Common myeloid progenitor, CD34-positive (primary cell): ENCODE data around the gene TENM4.

Experiments
- CTCF ChIA-PET: fragments of 350-600 bp; sonication (Branson Sonifier 250); formaldehyde crosslinking; loops from one replicate; lab custom pipeline; 2021; ENCODE audit warnings: antibody characterized with exemption; lab: Charles Lee
- POLR2A ChIA-PET: fragments of 350-600 bp; sonication (Branson Sonifier 250); formaldehyde crosslinking; loops from one replicate; lab custom pipeline; 2021; ENCODE audit warnings: antibody characterized with exemption; lab: Charles Lee
- DNase-seq, 3 donors: peaks; one replicate each; pipeline versions ENCODE4 v3.0.0 to v3.0.0-alpha.2; 2013
- H3K27ac ChIP-seq, 2 experiments: 1 replicate in 1 of 2; 2 replicates in 1 of 2; pipeline ENCODE4 v1.7.0; 2013; ENCODE audit warnings: inconsistent platforms in 2 of 2, low read length in 2 of 2, mild to moderate bottlenecking in 2 of 2, low read depth in 1 of 2, moderate library complexity in 1 of 2; ENCODE audit not compliant: severe bottlenecking in 2 of 2, insufficient read depth in 1 of 2, poor library complexity in 1 of 2
- H3K27me3 ChIP-seq, 5 experiments: replicated peaks in 2 of 5; 1 replicate in 3 of 5; 2 replicates in 2 of 5; pipeline versions ENCODE4 v1.6.1 to v1.7.0; 2013; ENCODE audit warnings: low read length in 4 of 5, mild to moderate bottlenecking in 2 of 5, moderate library complexity in 2 of 5, inconsistent platforms in 1 of 5; ENCODE audit not compliant: insufficient read depth in 5 of 5, control insufficient read depth in 4 of 5
- H3K36me3 ChIP-seq, 4 experiments: 1 replicate in 2 of 4; 2 replicates in 2 of 4; pipeline versions ENCODE4 v1.6.1 to v1.7.0; 2013; ENCODE audit warnings: low read length in 3 of 4, control low read depth in 1 of 4, mild to moderate bottlenecking in 1 of 4; ENCODE audit not compliant: control insufficient read depth in 4 of 4, insufficient read depth in 4 of 4
- H3K4me1 ChIP-seq, 4 experiments: 1 replicate in 3 of 4; 2 replicates in 1 of 4; pipeline versions ENCODE4 v1.6.1 to v1.7.1; 2013; ENCODE audit warnings: low read length in 3 of 4, mild to moderate bottlenecking in 3 of 4, control low read depth in 1 of 4, inconsistent platforms in 1 of 4, moderate library complexity in 1 of 4; ENCODE audit not compliant: control insufficient read depth in 4 of 4, insufficient read depth in 4 of 4; ENCODE audit errors: control extremely low read depth in 1 of 4
- H3K4me3 ChIP-seq, 7 experiments: 1 replicate in 4 of 7; 2 replicates in 3 of 7; pipeline versions ENCODE4 v1.5.1 to v1.7.0; 2013; ENCODE audit warnings: mild to moderate bottlenecking in 7 of 7, low read length in 6 of 7, moderate library complexity in 6 of 7, inconsistent platforms in 2 of 7, low read depth in 2 of 7, control low read depth in 1 of 7; ENCODE audit not compliant: insufficient read depth in 4 of 7, control insufficient read depth in 1 of 7; ENCODE audit errors: extremely low read depth in 1 of 7
- H3K9me3 ChIP-seq, 5 experiments: 1 replicate in 4 of 5; 2 replicates in 1 of 5; pipeline versions ENCODE4 v1.6.1 to v1.7.1; 2013; ENCODE audit warnings: low read length in 4 of 5, mild to moderate bottlenecking in 2 of 5, inconsistent platforms in 1 of 5, low read depth in 1 of 5, moderate library complexity in 1 of 5; ENCODE audit not compliant: control insufficient read depth in 4 of 5, insufficient read depth in 2 of 5; ENCODE audit errors: control extremely low read depth in 1 of 5
- WGBS: methylation state at CpG from one replicate; pipeline ENCODE4 v1.1.5; 2013; ENCODE audit not compliant: insufficient coverage; 5-methylcytosine and 5-hydroxymethylcytosine counted together

TENM4 gene

DNA sequence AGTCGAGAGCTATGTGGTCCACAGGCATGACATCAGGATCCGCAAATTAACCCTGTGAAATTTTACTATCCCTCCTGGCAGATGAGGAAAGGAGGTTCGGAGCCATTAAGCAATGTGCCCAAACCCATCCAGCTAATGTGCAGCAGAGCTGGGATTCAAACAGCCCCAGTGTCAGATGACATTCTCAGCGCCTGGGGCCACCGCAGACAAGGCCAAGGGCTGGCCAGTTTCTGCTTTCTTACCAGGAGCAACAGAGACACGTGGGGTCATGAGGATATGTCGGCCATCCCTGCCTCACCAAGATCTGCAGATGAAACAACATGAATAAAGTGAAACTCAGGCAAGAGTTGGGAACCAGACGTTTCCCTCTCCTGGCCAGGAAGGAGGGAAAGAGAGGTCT, 110.2 kb downstream of the TENM4 start:
- no peaks in the 10 kb centered on the region for H3K9me3 ChIP-seq

DNA sequence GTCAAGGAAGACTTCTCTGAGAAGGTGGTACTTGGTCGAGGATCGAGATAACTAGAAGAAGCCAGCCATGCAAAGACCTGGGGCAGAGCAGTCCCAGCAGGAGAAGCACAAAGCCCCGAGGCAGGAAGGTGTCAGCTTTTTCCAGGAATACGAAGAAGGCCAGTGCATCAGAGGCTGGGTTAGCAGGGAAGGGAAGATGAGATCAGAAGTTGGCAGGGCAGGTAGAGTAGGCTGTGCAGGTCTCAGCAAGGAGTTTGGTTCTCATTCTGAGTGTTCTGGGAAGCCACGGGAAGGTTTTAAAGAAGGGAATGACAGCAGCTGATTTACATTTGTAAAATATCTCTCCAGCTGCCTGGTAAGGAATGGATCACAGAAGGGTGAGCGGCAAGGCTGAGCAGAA, 111.3 kb downstream of the TENM4 start:
- CTCF ChIA-PET = no interaction called here
- H3K9me3 ChIP-seq = no peaks in the 10 kb centered on the region
- H3K36me3 ChIP-seq = no peaks in the 10 kb centered on the region

More for the DNA sequence above, 110.2 kb downstream of the TENM4 start:
- Histone ChIP-seq H3K27ac (no peak overlapping the region), H3K27me3 (peaks cover 0 to 7% (median 0%) of the 10 kb centered on the region in 5 experiments), H3K4me3 (no peak overlapping the region), H3K36me3 (no peaks in the 10 kb centered on the region), H3K4me1 (no peaks in the 10 kb centered on the region)
- ChIA-PET CTCF (no interaction called here), POLR2A (no interaction called here)
- 86% methylated on average over 6 of the region's 8 CpGs for WGBS
- DNase-seq = no peak

DNA sequence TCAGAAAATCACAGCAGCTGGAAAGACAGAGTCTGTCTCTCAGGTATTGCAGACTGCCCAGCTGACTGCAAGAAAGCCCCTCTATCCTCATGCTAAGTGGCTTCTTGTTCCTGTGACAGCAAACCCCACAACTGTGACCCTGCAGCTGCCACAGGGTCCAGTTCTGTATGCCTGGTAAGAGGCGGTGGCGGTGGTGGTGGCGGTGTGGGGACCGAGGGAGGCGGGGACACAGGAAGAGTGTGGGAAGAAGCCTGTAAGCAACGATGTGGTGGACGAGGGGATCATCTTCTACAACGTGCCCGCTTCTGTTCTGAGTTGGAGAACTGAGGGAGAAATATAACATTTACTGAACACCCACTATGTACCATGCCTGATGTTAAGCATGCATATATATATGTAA, 112.4 kb downstream of the TENM4 start:
- DNase-seq = no peak
- 97% methylated on average over 5 of the region's 9 CpGs for WGBS
- Histone ChIP-seq H3K4me3 (no peak overlapping the region), H3K4me1 (no peaks in the 10 kb centered on the region), H3K9me3 (no peaks in the 10 kb centered on the region), H3K27me3 (peaks cover 0 to 7% (median 0%) of the 10 kb centered on the region in 5 experiments), H3K36me3 (no peaks in the 10 kb centered on the region), H3K27ac (no peak overlapping the region)
- ChIA-PET CTCF (no interaction called here), POLR2A (no interaction called here)

More for the DNA sequence above, 111.3 kb downstream of the TENM4 start:
- peaks cover 0 to 7% (median 0%) of the 10 kb centered on the region in 5 experiments for H3K27me3 ChIP-seq
- DNase-seq = no peak
- no peaks in the 10 kb centered on the region for H3K4me1 ChIP-seq
- H3K27ac ChIP-seq = no peak overlapping the region
- H3K4me3 ChIP-seq = no peak overlapping the region
- POLR2A ChIA-PET = no interaction called here
- 70% methylated on average over 6 of the region's 6 CpGs for WGBS

DNA sequence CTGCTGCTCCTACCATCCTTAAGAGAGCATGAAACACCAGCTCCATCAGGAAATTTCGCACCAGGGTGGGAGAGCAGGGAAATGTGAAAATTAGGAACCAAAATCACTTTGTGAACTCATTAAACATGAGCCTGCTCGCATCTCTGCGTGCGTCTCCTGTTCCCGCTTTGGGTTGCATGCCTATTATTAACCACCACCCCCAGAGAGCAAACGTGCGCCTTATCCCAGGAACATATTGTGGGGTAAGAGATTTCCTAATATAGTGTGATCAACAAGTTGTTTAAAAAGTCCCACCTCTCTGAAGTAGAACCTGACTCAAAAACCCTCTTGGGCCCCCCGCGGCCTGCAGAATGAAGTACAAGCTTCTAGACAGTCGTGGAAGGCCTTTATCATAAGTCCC, 115.0 kb downstream of the TENM4 start:
- Histone ChIP-seq H3K4me1 (no peaks in the 10 kb centered on the region), H3K36me3 (no peaks in the 10 kb centered on the region), H3K9me3 (no peaks in the 10 kb centered on the region), H3K27ac (no peak overlapping the region), H3K27me3 (peaks cover 0 to 3% (median 0%) of the 10 kb centered on the region in 5 experiments), H3K4me3 (no peak overlapping the region)
- ChIA-PET POLR2A (no interaction called here), CTCF (no interaction called here)
- DNase-seq = no peak
- 97% methylated on average over 3 of the region's 10 CpGs for WGBS

DNA sequence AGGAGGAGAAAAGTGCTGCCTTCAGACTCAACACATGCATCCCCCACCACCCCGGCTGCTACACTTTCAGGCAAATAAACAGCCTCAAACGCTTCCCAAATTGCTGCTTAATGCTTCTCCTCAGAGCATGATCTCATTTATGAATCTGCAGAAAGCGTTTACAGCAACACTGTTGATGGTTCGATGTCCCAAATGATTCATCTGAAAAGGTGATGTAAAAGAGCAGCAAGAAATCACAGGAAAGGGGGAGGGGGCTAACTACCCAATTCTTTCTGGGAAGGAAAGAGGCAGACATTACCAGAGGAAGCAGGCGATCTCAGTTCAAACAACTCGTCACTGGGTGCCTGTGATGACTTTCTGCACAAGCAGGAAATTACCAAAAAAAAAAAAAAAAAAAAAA, 119.6 kb downstream of the TENM4 start:
- CTCF ChIA-PET = no interaction called here
- peaks cover 0 to 4% (median 0%) of the 10 kb centered on the region in 5 experiments for H3K27me3 ChIP-seq
- WGBS = 63% methylated on average over 5 of the region's 6 CpGs

DNA sequence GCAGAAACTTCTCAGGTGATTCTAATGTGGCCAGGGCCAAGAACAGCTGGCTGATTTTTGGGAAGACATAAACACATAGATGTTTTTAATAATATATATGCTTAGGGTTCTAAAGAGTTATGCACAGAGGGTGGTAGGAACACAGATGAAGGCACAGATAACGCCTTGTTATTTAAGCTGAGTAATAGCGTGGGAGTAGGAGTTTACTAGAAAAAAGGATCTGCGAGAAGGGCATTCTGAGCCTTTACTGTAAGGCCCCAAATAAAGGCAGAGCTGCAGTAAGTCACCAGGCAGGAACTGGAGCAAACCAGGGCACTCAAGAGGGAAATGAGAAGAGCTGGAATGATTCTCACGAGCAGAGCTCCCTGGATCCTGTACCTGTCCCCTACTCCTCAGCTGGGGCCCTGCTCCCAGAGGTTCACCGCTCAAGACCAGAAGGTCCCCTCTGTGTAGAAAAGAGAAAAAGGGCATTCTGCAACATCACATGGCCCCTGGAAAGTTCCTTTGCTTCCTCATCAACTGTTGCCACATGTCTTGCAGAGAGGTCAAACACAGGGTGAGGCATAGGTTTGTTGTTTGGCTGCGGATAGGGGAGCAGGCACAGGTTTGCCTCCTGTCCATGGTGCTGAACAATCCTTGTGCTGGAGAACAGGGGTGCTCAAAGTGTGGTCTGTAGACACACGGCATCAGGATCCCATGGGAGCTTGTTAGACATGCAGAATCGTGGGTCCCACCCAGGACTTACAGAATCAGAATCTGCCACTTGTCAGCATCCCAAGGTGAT, 125.7 kb downstream of the TENM4 start:
- no peak overlapping the region for H3K4me3 ChIP-seq
- H3K27ac ChIP-seq = no peak overlapping the region
- POLR2A ChIA-PET = no interaction called here
- 63% methylated on average over 8 of the region's 8 CpGs for WGBS
- H3K27me3 ChIP-seq = peaks cover 0 to 8% (median 0%) of the 10 kb centered on the region in 5 experiments
- DNase-seq = no peak
- no peaks in the 10 kb centered on the region for H3K4me1 ChIP-seq
- H3K36me3 ChIP-seq = no peaks in the 10 kb centered on the region
- CTCF ChIA-PET = interaction anchor here (0.9 kb wide), 1 partner anchor 8 kb away, joined by 3 read pairs; no protein-coding TSS in a partner anchor
- no peaks in the 10 kb centered on the region for H3K9me3 ChIP-seq

More for the DNA sequence above, 119.6 kb downstream of the TENM4 start:
- POLR2A ChIA-PET = no interaction called here
- Histone ChIP-seq H3K27ac (no peak overlapping the region), H3K4me1 (no peaks in the 10 kb centered on the region), H3K9me3 (no peaks in the 10 kb centered on the region), H3K4me3 (no peak overlapping the region), H3K36me3 (no peaks in the 10 kb centered on the region)
- no peak for DNase-seq

DNA sequence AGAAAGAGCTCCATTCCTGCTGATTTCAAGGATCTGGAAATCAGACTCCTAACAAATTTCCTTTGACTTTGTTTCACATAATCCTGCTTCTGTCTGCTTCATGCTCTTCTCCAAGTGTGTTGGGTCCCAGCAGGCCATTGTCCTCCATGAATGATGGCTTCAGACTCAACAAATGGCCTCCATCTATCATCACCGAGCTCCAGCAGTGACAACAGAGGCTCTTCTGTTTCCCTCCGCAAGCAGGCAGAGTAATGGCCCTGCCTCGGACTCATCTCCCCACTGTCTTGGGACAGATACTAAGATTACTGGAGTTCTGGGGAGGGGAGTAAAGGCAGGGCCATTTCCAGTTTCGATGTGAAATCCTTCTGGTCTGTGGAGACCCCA, 127.3 kb downstream of the TENM4 start:
- no peak for DNase-seq
- H3K36me3 ChIP-seq = no peaks in the 10 kb centered on the region
- no peak overlapping the region for H3K4me3 ChIP-seq
- no CpG with 5 or more reads among the region's 4 CpGs for WGBS
- peaks cover 0 to 8% (median 0%) of the 10 kb centered on the region in 5 experiments for H3K27me3 ChIP-seq
- ChIA-PET CTCF (no interaction called here), POLR2A (no interaction called here)
- no peak overlapping the region for H3K27ac ChIP-seq
- no peaks in the 10 kb centered on the region for H3K9me3 ChIP-seq
- no peaks in the 10 kb centered on the region for H3K4me1 ChIP-seq
